Panc1 (cell line): ENCODE results near the gene PPP1R1B. TPM values are rescaled to one million over a fixed set of nuclear protein-coding genes. Genes with fewer than 3 reads are reported as not detected.
A peak's percentile ranks its signal among the peaks of the same experiment; 100 is the strongest.

Source experiments
- ATAC-seq: fragments of 200-7000 bp; cut with Tn5 transposase; 2 replicates; pipeline ENCODE4 v1.9.1; 2020; ENCODE audit warnings: mild to moderate bottlenecking, moderate library complexity
- BruUV-seq: library from RNA; stranded (reverse); fragments of 400-500 nt; replicated peaks from 2 replicates; lab custom pipeline; 2021; lab: Mats Ljungman, UMichigan
- CTCF ChIA-PET: fragments of 300-600 bp; sonication (Branson Sonifier 250); formaldehyde crosslinking; loops from one replicate; lab custom pipeline; 2022; ENCODE audit warnings: antibody characterized with exemption; lab: Charles Lee
- POLR2A ChIA-PET: fragments of 300-600 bp; sonication (Branson Sonifier 250); formaldehyde crosslinking; loops from one replicate; lab custom pipeline; 2022; ENCODE audit warnings: antibody characterized with exemption; lab: Charles Lee
- DNase-seq: peaks from one replicate; pipeline ENCODE4 v3.0.0-alpha.2; 2010; ENCODE audit warnings: low read depth, low spot score
- H3K27ac ChIP-seq: 2 replicates; pipeline ENCODE4 v1.5.1; 2011; ENCODE audit warnings: mild to moderate bottlenecking, low read length, inconsistent platforms
- H3K27me3 ChIP-seq: fragments of 200-500 bp; sonication (Bioruptor generic); 2 replicates; pipeline ENCODE4 v1.6.0; 2014; ENCODE audit warnings: low read length, inconsistent platforms; ENCODE audit not compliant: control insufficient read depth, insufficient read depth
- H3K36me3 ChIP-seq: fragments of 200-500 bp; sonication (Bioruptor generic); 2 replicates; pipeline ENCODE4 v1.5.1; 2014; ENCODE audit warnings: inconsistent platforms, mild to moderate bottlenecking, low read length, moderate library complexity; ENCODE audit not compliant: control insufficient read depth, insufficient read depth
- H3K4me1 ChIP-seq: 2 replicates; pipeline ENCODE4 v1.5.1; 2011; ENCODE audit warnings: inconsistent platforms, mild to moderate bottlenecking, low read length, moderate library complexity; ENCODE audit not compliant: control insufficient read depth, insufficient read depth
- H3K4me3 ChIP-seq, 2 experiments: 2 replicates each; pipeline ENCODE4 v1.5.1; 2011 to 2012; ENCODE audit warnings: low read depth in 2 of 2, low read length in 2 of 2, mild to moderate bottlenecking in 2 of 2, inconsistent platforms in 1 of 2, moderate library complexity in 1 of 2
- H3K9me3 ChIP-seq: fragments of 200-500 bp; sonication (Bioruptor generic); 2 replicates; pipeline ENCODE4 v1.5.1; 2014; ENCODE audit warnings: low read depth, mild to moderate bottlenecking, inconsistent platforms, low read length, moderate library complexity; ENCODE audit not compliant: control insufficient read depth, insufficient read depth
- CTCF ChIP-seq: fragments of 450-650 bp; IDR thresholded peaks from 2 replicates; pipeline ENCODE4 v1.5.1; 2017; ENCODE audit warnings: mild to moderate bottlenecking
- POLR2AphosphoS5 ChIP-seq: IDR thresholded peaks from 2 replicates; pipeline ENCODE4 v1.6.1; 2012; ENCODE audit warnings: mild to moderate bottlenecking, low read depth, low read length, moderate library complexity
- REST ChIP-seq, 2 experiments: IDR thresholded peaks; 2 replicates each; pipeline ENCODE4 v1.6.1; 2011 to 2012; ENCODE audit warnings: low read depth in 2 of 2, control low read depth in 1 of 2, low read length in 1 of 2, mild to moderate bottlenecking in 1 of 2, moderate library complexity in 1 of 2; ENCODE audit not compliant: insufficient read depth in 1 of 2
- SIN3A ChIP-seq: IDR thresholded peaks from 2 replicates; pipeline ENCODE4 v1.6.1; 2012; ENCODE audit warnings: low read depth, mild to moderate bottlenecking, low read length, moderate library complexity, borderline replicate concordance; ENCODE audit not compliant: insufficient read depth
- TCF7L2 ChIP-seq: IDR thresholded peaks from 2 replicates; pipeline ENCODE4 v1.6.1; 2011; ENCODE audit warnings: mild to moderate bottlenecking, low read depth, low read length, inconsistent platforms
- in situ Hi-C: cut with HindIII; loops from 2 replicates; pipeline ENCODE4 v1.10.0; 2016; ENCODE audit warnings: low sequenced_read_pairs, low pct_unique_long_range_greater_than_20kb
- intact Hi-C: fragments of 100-400 bp; cut with micrococcal nuclease; formaldehyde crosslinking; loops from one replicate; pipeline ENCODE4 v1.10.0; 2022; ENCODE audit not compliant: unreplicated experiment
- total RNA-seq: library from RNA; stranded (reverse); gene quantifications from one replicate; pipeline ENCODE4 v1.2.1, GENCODE V29; 2021; ENCODE audit not compliant: unreplicated experiment

PPP1R1B gene
- total RNA-seq, 1 experiment from 2014 or later, result 45.7 TPM

- in situ Hi-C loops, result no loop called here
- BruUV-seq, result no TSS peak
- intact Hi-C loops, result no loop called here
- no peak overlapping the region for H3K27ac ChIP-seq
- ATAC-seq, result no peak
- ChIA-PET CTCF (no interaction called here), POLR2A (interaction anchor here (0.6 kb wide), 2 partner anchors 12 to 43 kb away, joined by 3 to 18 read pairs; no protein-coding TSS in a partner anchor)
- no peaks in the 10 kb centered on the region for H3K4me1 ChIP-seq
- H3K36me3 ChIP-seq, result no peaks in the 10 kb centered on the region
- DNase-seq, result no peak
- H3K27me3 ChIP-seq, result peaks cover 12% of the 10 kb centered on the region
- TF ChIP-seq CTCF (no peak), SIN3A (no peak), POLR2AphosphoS5 (no peak), REST (IDR thresholded peaks at IDR 0.05; ENCODE audit: insufficient read depth in 1 of 2, low read depth in 2 of 2, low read length in 1 of 2) (no peak), TCF7L2 (no peak)
- H3K9me3 ChIP-seq, result no peaks in the 10 kb centered on the region
- no peak overlapping the region; a peak in 1 of 4 replicates for H3K4me3 ChIP-seq
Observed at GRCh38 chr17:39607057-39607850, 19.5 kb upstream of the PPP1R1B start.

GRCh38 chr17:39607851-39608130 is 19.0 kb upstream of the PPP1R1B start, which contains the start of gene NEUROD2:
Gene NEUROD2, minus strand, starts transcription at chr17:39607920. Its CDS starts 1,321 bp downstream, at chr17:39606599.
- ChIA-PET CTCF (no interaction called here), POLR2A (no interaction called here)
- Histone ChIP-seq H3K4me1 (no peaks in the 10 kb centered on the region), H3K27me3 (peaks cover 12% of the 10 kb centered on the region), H3K4me3 (peak within 1 kb of the TSS; percentile 12 to 14; a peak in 1 of 4 replicates), H3K36me3 (no peaks in the 10 kb centered on the region), H3K9me3 (no peaks in the 10 kb centered on the region), H3K27ac (no peak within 1 kb of the TSS)
- TF ChIP-seq TCF7L2, result no peak
- no peak for TF ChIP-seq CTCF
- TF ChIP-seq POLR2AphosphoS5, result no peak
- TF ChIP-seq REST (IDR thresholded peaks at IDR 0.05; ENCODE audit: insufficient read depth in 1 of 2, low read depth in 2 of 2, low read length in 1 of 2), result no peak
- TF ChIP-seq SIN3A, result no peak
- intact Hi-C loops (no loop called here), in situ Hi-C loops (no loop called here)
- DNase-seq (no peak), ATAC-seq (no peak)
- no TSS peak for BruUV-seq
